Measurements from ENCODE around the gene SURF4. TPM values are rescaled to one million over a fixed set of nuclear protein-coding genes. Genes with fewer than 3 reads are reported as not detected.

Gene SURF4
- polyA plus RNA-seq, 3 donors, result 61.4 to 175 (median 157) TPM

GRCh38 chr9:133366435-133366834 lies 9.4 kb downstream of the SURF4 start:
- Mint-ChIP-seq H3K27ac (peak overlapping the region in 1 of 7 donors; percentile 5), H3K9me3 (no peaks in the 10 kb centered on the region), H3K4me1 (peaks cover 23% of the 10 kb centered on the region), H3K36me3 (peaks cover 77 to 93% of the 10 kb centered on the region in 2 donors), H3K4me3 (no peak overlapping the region), H3K27me3 (ENCODE audit: low read depth in 3 of 3) (no peaks in the 10 kb centered on the region)
- Histone ChIP-seq H3K9ac (ENCODE audit: insufficient read depth, low read length, poor library complexity, severe bottlenecking) (no peak overlapping the region), H3K27ac (ENCODE audit: low read depth in 1 of 2, low read length in 2 of 2) (no peak overlapping the region), H3K4me3 (replicated peaks in 1 of 3; ENCODE audit: low read depth in 2 of 3, low read length in 3 of 3) (no peak overlapping the region), H3K4me1 (ENCODE audit: control insufficient read depth in 1 of 2, insufficient read depth in 2 of 2, low read length in 2 of 2) (peaks cover 0 to 4% of the 10 kb centered on the region in 2 donors), H4K20me1 (ENCODE audit: insufficient read depth, low read length) (peaks cover 93% of the 10 kb centered on the region), H3K36me3 (replicated peaks in 1 of 2; ENCODE audit: control insufficient read depth in 1 of 2, insufficient read depth in 2 of 2, low read length in 2 of 2) (peaks cover 87 to 99% of the 10 kb centered on the region in 2 donors), H3K9me3 (replicated peaks in 1 of 2; ENCODE audit: control insufficient read depth in 1 of 2, insufficient read depth in 1 of 2, low read length in 2 of 2) (no peaks in the 10 kb centered on the region), H3K79me2 (ENCODE audit: insufficient read depth, low read length) (peaks cover 71% of the 10 kb centered on the region), H3K27me3 (ENCODE audit: control insufficient read depth in 2 of 2, insufficient read depth in 2 of 2, low read length in 2 of 2) (no peaks in the 10 kb centered on the region), H2AFZ (ENCODE audit: insufficient read depth, low read depth, low read length, poor library complexity, severe bottlenecking) (no peak overlapping the region), H3K4me2 (replicated peaks; ENCODE audit: extremely low read depth, low read length, poor library complexity, severe bottlenecking) (no peak overlapping the region)
- 83% methylated on average over 1 of the region's 11 CpGs for WGBS (ENCODE audit: insufficient coverage)
- TF ChIP-seq CTCF (IDR thresholded peaks at IDR 0.05), result no peak
- intact Hi-C loops (cut with micrococcal nuclease), result no loop called here
- DNase-seq, result no peak

GRCh38 chr9:133362359-133363044 lies 13.4 kb downstream of the SURF4 start:
- H3K9ac ChIP-seq (ENCODE audit: insufficient read depth, low read length, poor library complexity, severe bottlenecking), result no peak overlapping the region
- WGBS (ENCODE audit: insufficient coverage), result 89% methylated on average over 12 of the region's 15 CpGs
- no peak for DNase-seq
- intact Hi-C loops (cut with micrococcal nuclease), result no loop called here
- Mint-ChIP-seq H3K9me3 (peaks cover 0 to 1% (median 0%) of the 10 kb centered on the region in 7 donors), H3K4me1 (peaks cover 16% of the 10 kb centered on the region), H3K4me3 (no peak overlapping the region), H3K27me3 (ENCODE audit: low read depth in 3 of 3) (peaks cover 0 to 2% (median 0%) of the 10 kb centered on the region in 3 donors), H3K27ac (peak overlapping the region in 1 of 7 donors; percentile 38), H3K36me3 (peaks cover 76 to 86% of the 10 kb centered on the region in 2 donors)
- H3K4me2 ChIP-seq (replicated peaks; ENCODE audit: extremely low read depth, low read length, poor library complexity, severe bottlenecking), result no peak overlapping the region
- H3K79me2 ChIP-seq (ENCODE audit: insufficient read depth, low read length), result peaks cover 32% of the 10 kb centered on the region
- H3K36me3 ChIP-seq (replicated peaks in 1 of 2; ENCODE audit: control insufficient read depth in 1 of 2, insufficient read depth in 2 of 2, low read length in 2 of 2), result peaks cover 71 to 85% of the 10 kb centered on the region in 2 donors
- H3K4me1 ChIP-seq (ENCODE audit: control insufficient read depth in 1 of 2, insufficient read depth in 2 of 2, low read length in 2 of 2), result peaks cover 3 to 7% of the 10 kb centered on the region in 2 donors
- no peak for TF ChIP-seq CTCF (IDR thresholded peaks at IDR 0.05)
- no peak overlapping the region for H2AFZ ChIP-seq (ENCODE audit: insufficient read depth, low read depth, low read length, poor library complexity, severe bottlenecking)
- H3K9me3 ChIP-seq (replicated peaks in 1 of 2; ENCODE audit: control insufficient read depth in 1 of 2, insufficient read depth in 1 of 2, low read length in 2 of 2), result no peaks in the 10 kb centered on the region
- H3K27me3 ChIP-seq (ENCODE audit: control insufficient read depth in 2 of 2, insufficient read depth in 2 of 2, low read length in 2 of 2), result no peaks in the 10 kb centered on the region
- H3K27ac ChIP-seq (ENCODE audit: low read depth in 1 of 2, low read length in 2 of 2), result no peak overlapping the region
- no peak overlapping the region for H3K4me3 ChIP-seq (replicated peaks in 1 of 3; ENCODE audit: low read depth in 2 of 3, low read length in 3 of 3)
- peaks cover 78% of the 10 kb centered on the region for H4K20me1 ChIP-seq (ENCODE audit: insufficient read depth, low read length)

Measured in CD14-positive monocyte (primary cell).